NB4 (cell line): ENCODE measurements around the gene KISS1R.

Source experiments
- MYC ChIP-seq: IDR thresholded peaks from 2 replicates; pipeline ENCODE4 v1.6.1; 2011; ENCODE audit warnings: low read depth, low read length
- POLR2A ChIP-seq: IDR thresholded peaks from 2 replicates; pipeline ENCODE4 v1.6.1; 2011; ENCODE audit warnings: mild to moderate bottlenecking; ENCODE audit not compliant: insufficient read length; ENCODE audit errors: extremely low read depth
- TF ChIP-seq, protein P1 (sequence below): IDR thresholded peaks from one replicate; pipeline ENCODE4 v1.5.1; 2012; ENCODE audit warnings: low read depth, low read length
- TF ChIP-seq, protein P2 (sequence below): IDR thresholded peaks from 2 replicates; pipeline ENCODE4 v1.6.1; 2011; ENCODE audit warnings: low read depth, low read length

GRCh38 chr19:960020-960419 is 42.9 kb downstream of the KISS1R start:
- TF ChIP-seq, protein P1, sequence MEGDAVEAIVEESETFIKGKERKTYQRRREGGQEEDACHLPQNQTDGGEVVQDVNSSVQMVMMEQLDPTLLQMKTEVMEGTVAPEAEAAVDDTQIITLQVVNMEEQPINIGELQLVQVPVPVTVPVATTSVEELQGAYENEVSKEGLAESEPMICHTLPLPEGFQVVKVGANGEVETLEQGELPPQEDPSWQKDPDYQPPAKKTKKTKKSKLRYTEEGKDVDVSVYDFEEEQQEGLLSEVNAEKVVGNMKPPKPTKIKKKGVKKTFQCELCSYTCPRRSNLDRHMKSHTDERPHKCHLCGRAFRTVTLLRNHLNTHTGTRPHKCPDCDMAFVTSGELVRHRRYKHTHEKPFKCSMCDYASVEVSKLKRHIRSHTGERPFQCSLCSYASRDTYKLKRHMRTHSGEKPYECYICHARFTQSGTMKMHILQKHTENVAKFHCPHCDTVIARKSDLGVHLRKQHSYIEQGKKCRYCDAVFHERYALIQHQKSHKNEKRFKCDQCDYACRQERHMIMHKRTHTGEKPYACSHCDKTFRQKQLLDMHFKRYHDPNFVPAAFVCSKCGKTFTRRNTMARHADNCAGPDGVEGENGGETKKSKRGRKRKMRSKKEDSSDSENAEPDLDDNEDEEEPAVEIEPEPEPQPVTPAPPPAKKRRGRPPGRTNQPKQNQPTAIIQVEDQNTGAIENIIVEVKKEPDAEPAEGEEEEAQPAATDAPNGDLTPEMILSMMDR = no peak
- TF ChIP-seq POLR2A = no peak
- TF ChIP-seq MYC = no peak
- TF ChIP-seq, protein P2, sequence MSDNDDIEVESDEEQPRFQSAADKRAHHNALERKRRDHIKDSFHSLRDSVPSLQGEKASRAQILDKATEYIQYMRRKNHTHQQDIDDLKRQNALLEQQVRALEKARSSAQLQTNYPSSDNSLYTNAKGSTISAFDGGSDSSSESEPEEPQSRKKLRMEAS = no peak
